HG02798 (cell line): Measurements from ENCODE around the gene TUBD1.
"Not testable (repeated sequence)": the region's sequence is repeated elsewhere in the genome, so short reads cannot be mapped to it uniquely, and the experiment has no call there.

Experiments used
- ATAC-seq: cut with Tn5 transposase; IDR thresholded peaks from one replicate; pipeline ENCODE4 v1.9.1; 2021; ENCODE audit warnings: mild to moderate bottlenecking; ENCODE audit not compliant: unreplicated experiment, poor library complexity

TUBD1 gene

DNA sequence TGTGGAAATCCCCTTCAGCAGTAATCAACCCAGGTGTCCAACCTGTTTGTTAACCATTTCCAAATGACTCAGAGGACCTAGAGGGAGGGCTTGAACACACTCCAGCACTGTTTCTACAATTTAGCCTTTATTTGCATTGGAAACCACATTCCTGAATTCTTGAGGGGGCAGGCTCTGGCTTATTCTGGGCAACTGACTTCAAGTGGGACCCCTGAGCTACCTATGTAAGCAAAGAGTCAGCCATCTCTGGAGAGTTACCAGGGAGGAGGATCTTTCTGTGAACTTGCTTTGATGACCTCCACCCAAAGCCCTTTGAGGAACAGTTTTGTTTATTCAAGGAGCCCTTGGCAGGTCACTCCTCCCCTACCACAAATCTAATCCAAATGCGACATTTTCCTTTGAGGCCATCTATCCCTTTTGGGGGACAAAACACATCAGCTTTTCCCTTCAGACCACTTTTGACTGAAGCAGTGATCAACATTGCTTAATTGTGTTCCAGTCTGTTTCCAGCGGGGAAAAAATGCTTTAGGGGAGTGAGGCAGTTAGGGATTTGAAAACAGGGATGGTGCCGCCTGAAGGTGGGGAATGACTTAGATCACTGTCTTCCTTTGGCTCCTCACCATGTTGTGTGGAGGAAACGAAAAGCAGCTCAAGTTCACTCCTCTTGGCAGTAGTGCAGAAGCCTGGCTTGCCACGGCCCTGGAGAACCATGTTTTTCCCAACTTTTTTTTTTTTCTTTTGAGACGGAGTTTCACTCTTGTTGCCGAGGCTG, 46.2 kb downstream of the TUBD1 start:
- peak; percentile 54 for ATAC-seq

DNA sequence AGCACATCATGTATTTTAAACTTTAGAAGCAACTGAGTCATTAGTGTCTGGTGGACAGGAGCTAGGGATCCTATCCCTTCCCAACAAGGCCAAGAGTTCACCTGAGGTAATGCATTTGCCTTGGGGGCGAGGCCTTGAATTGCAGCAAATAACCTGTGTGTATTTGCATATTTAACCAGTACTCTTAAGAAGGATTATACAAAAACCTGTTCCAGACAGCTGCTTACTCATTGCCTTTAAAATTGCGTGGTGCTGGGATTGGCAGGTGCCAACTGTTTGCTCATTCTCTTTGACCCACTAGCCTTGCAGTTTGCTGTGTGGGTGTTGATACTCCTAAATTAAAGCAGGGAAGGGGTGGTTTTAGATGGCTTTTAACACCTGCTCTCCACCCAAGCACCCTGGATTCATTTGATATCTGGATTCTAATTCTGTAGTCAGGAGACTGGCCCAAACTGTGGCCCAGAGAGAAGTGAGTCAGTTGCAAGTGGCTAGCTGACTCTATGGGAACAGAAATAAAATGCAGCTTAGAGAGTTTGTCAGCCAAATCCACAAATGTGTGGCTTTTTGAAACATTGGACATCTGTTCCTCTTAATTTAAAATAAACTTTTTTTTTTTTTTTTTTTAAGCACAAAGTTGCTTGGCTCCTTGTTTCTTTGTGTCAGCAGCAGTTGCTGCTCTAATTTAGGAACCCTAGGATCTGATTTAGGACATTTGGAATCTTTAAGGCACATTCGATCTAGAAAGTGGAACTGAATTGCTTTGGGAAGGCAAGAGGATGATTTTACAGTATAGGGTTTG, 46.9 kb downstream of the TUBD1 start:
- peak; percentile 25 for ATAC-seq

DNA sequence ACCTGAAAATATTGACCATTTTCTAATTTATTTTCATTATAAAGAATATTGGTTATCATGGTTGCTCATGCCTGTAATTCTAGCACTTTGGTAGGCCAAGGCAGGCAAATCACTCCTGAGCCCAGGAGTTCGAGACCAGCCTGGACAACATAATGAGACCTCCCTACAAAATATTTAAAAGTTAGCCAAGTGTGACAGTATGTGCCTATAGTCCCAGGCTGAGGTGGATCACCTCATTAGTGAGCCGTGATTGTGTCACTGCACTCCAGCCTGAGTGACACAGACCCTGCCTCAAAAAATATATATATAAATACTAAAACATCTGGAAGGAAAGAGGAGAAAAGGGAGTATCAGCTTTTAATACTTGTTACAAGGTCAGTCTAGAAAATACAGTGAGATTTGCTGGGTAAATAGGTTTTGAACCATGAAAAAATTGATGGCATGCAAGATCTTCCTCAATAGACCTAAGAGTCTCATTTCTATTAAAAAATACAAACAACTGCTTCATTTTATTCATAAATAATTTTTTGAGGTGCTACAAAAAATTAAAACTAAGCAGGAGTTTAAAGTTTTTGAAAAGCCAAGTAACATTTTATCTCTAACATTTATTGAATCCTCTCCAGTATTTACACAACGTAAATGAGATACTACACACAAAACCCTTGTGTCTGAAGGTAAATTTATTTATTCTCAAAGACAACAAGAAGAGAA, 47.7 kb downstream of the TUBD1 start:
- no peak for ATAC-seq

DNA sequence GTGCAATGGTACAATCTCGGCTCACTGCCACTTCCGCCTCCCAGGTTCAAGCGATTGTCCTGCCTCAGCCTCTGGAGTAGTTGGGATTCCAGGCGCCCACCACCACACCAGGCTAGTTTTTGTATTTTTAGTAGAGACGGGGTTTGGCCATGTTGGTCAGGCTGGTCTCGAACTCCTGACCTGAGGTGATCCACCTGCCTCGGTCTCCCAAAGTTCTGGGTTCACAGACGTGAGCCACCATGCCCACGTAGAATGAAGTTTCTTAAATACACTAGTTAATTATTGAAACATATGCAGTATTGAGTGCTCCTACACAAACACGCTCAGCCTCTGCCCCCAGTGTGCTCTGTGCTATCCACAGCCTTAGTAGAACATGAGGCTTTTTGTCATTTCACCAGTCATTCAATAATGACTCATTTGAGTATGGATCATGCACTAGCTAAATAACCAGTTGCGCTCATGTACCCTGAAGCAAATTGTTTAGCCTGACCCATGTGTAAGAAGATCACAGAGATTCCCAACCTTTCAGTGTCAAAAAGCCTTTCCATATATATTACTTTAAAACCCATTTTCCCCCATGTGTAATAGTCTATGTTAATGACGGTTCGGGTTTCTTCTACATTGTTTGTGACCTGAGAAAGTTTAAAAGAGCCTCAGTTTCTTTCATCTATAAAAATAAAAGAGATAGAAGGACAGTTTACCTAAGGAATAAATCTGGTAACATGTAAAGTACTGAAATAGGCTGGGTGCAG, 49.7 kb downstream of the TUBD1 start:
- peak; percentile 33 for ATAC-seq

- not testable (repeated sequence) for ATAC-seq
Observed at GRCh38 chr17:59841882-59842263, 50.9 kb downstream of the TUBD1 start.

GRCh38 chr17:59841091-59841881, 51.5 kb downstream of the TUBD1 start:
- not testable (repeated sequence) for ATAC-seq

DNA sequence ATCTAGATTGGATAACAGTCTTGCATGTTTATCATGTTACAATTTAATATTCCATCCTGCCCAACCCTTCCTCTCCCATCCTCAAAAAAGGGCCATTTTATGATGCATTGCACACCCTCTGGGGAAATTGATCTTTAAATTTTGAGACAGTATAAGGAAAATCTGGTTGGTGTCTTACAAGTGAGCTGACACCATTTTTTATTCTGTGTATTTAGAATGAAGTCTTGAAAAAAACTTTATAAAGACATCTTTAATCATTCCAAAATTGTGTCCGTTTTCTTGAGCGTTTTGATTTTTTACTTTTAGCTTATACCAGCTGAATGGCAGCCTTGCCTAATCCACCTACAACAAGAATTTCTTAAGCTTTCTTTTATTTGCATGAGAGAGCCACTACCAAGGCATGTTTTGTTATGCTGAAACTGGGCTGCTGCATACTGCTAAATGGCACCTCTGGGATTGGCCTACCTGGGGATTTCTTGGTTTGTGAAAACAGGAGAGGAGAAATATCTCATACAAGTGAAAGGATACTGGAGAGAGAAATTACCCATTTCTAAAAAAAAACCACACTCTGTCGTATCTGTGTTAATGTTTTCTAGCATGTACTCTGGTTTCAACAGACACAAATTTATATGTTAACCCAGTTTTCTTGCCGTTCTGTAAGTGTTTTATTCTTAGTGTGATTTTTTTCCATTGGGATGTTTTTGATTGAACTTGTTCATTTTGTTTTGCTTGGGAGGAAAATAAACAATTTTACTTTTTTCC, 52.2 kb downstream of the TUBD1 start:
- ATAC-seq = no peak

DNA sequence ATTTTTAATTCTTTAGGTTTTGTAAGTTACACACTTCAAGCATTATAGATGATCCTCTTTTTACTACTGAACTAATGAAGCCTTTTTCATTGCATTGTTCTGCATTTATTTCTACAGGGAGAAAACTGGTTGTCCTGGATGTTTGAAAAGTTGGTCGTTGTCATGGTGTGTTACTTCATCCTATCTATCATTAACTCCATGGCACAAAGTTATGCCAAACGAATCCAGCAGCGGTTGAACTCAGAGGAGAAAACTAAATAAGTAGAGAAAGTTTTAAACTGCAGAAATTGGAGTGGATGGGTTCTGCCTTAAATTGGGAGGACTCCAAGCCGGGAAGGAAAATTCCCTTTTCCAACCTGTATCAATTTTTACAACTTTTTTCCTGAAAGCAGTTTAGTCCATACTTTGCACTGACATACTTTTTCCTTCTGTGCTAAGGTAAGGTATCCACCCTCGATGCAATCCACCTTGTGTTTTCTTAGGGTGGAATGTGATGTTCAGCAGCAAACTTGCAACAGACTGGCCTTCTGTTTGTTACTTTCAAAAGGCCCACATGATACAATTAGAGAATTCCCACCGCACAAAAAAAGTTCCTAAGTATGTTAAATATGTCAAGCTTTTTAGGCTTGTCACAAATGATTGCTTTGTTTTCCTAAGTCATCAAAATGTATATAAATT, 53.0 kb downstream of the TUBD1 start:
- ATAC-seq = no peak

DNA sequence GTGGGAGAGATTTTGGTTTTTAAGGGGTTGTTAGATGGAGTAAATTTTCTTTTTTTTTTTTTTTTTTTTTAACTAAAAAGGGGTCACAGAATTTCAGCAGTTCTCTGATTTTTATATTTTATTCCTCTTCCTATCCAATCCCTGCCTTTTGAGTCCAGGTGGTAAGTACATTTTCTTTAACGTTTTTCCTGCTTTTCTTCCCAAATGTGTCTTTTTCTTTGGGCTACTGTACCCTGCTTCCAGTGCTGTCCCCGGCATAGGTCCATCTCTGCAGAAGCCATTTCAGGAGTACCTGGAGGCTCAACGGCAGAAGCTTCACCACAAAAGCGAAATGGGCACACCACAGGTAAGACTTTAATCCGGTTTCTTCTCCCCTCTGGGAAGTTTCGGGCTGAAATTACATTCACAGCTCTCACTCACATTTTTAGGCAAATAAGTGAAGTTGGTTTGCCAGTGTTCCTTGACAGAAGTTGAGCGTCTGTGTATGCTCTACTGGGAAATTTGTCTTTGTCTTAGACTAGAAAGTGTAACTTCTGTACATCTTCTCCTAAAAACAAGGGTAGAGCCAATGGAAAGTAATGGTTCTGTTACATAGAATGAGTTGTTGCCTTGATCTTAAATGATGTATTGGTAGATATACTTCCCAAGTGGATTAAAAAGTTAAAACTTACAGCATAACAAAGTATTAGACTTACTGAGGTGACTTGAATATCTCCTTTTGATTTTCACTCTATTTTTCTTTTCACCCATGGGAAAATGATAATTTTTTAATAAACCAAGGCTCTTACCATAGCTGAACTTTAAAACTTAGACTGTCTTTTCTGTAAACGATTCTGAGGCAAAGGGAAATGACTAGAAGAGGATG, 54.5 kb downstream of the TUBD1 start:
- ATAC-seq = no peak

DNA sequence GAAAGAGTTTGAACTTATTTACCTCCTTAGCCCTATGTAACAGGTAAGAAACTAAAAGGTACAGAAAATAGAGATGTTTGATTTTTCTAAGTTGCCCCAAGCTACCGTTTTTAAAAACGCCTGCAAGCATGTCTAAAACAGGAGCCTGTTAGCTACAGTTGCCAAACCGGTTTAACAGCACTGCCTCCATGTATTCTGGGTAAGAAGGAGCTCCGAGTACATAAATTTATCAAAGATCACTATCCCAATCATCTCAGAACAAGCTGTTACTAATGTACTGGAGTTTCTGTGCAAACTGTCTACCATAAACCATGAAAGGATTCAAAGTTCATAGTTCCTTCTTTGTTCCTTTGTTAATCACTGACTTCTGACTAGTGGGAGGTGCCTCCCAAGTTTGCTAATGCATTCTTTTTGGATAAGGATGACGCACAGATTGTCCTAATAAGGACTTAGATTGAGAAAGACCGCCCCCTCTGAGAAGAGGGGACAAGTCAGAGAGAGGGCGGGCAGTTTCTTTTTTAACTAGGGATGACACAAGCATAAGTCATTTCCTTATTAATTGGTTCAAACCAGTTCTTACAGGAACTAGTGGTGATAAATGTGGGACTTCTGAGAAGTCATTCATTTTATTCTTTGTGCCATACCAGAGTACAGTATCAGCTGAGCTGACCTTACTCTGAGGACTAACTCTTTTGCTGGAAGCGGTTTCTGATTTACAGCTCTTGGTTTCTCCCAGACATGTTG, 55.3 kb downstream of the TUBD1 start:
- ATAC-seq = peak; percentile 83

GRCh38 chr17:59832883-59833379, 59.8 kb downstream of the TUBD1 start:
- no peak for ATAC-seq

GRCh38 chr17:59830846-59831486, 61.8 kb downstream of the TUBD1 start:
- ATAC-seq = no peak

- ATAC-seq = no peak
Observed at GRCh38 chr17:59830007-59830630, 62.6 kb downstream of the TUBD1 start.

GRCh38 chr17:59829217-59830006, 63.3 kb downstream of the TUBD1 start:
- peak; percentile 75 for ATAC-seq

DNA sequence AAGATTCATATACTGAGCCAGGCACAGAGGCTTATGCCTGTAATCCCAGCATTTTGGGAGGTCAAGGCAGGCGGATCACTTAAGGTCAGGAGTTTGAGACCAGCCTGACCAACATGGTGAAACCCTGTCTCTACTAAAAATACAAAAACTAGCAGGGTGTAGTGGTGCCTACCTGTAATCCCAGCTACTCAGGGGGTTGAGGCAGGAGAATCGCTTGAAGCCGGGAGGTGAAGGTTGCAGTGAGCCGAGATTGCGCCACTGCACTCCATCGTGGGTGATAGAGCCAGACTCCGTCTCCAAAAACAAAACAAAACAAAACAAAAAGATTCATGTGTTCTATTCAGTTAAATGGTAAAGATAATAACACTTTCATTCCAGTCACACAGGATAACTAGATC, 63.9 kb downstream of the TUBD1 start:
- not testable (repeated sequence) for ATAC-seq
